GM12878 (cell line): ENCODE data around the gene PRSS12. TPM values are rescaled to one million over a fixed set of nuclear protein-coding genes. Genes with fewer than 3 reads are reported as not detected.

ENCODE experiments used
- ATAC-seq: fragments of 200-7000 bp; cut with Tn5 transposase; 3 replicates; pipeline ENCODE4 v1.9.1; 2020; ENCODE audit warnings: mild to moderate bottlenecking, moderate library complexity
- BruUV-seq: library from RNA; stranded (reverse); fragments of 400-500 nt; replicated peaks from 2 replicates; lab custom pipeline; 2021; lab: Mats Ljungman, UMichigan
- CTCF ChIA-PET: fragments of 300-600 bp; sonication (Branson Sonifier 250); formaldehyde crosslinking; extraction: SDS; loops from one replicate; lab custom pipeline; 2021; ENCODE audit warnings: inconsistent platforms; lab: Yijun Ruan, JAX
- POLR2A ChIA-PET: fragments of 350-600 bp; formaldehyde crosslinking; extraction: SDS; loops from one replicate; lab custom pipeline; 2021; ENCODE audit warnings: inconsistent platforms; lab: Charles Lee
- RAD21 ChIA-PET: fragments of 300-600 bp; sonication (Branson Sonifier 250); formaldehyde crosslinking; loops from one replicate; lab custom pipeline; 2023; ENCODE audit warnings: antibody characterized with exemption; ENCODE audit not compliant: unreplicated experiment; lab: Charles Lee
- SMC1A ChIA-PET: fragments of 300-600 bp; sonication (Branson Sonifier 250); formaldehyde crosslinking; loops from one replicate; lab custom pipeline; 2023; ENCODE audit not compliant: unreplicated experiment, uncharacterized antibody; lab: Charles Lee
- DNase-seq: peaks from one replicate; pipeline ENCODE4 v3.0.0-alpha.2; 2011; ENCODE audit warnings: low read depth, low spot score
- FAIRE-seq: peaks from 3 replicates; lab custom pipeline; 2011; peaks lifted over from hg19 to GRCh38; lab: Jason Lieb, UNC
- H2AFZ ChIP-seq: 2 replicates; pipeline ENCODE4 v1.6.0; 2011; ENCODE audit warnings: low read depth, low read length, control low read depth; ENCODE audit not compliant: control insufficient read depth
- H3K27ac ChIP-seq: 2 replicates; pipeline ENCODE4 v1.5.1; 2011; ENCODE audit warnings: control low read depth; ENCODE audit not compliant: control insufficient read depth, insufficient read depth
- H3K27me3 ChIP-seq, 2 experiments: replicated peaks in 1 of 2; 2 replicates each; pipeline versions ENCODE4 v1.6.0 to v1.6.1; 2011; ENCODE audit warnings: low read length in 1 of 2; ENCODE audit not compliant: control insufficient read depth in 2 of 2, insufficient read depth in 2 of 2
- H3K36me3 ChIP-seq, 2 experiments: 2 replicates each; pipeline ENCODE4 v1.5.1; 2011; ENCODE audit warnings: low read length in 1 of 2; ENCODE audit not compliant: control insufficient read depth in 2 of 2, insufficient read depth in 2 of 2
- H3K4me1 ChIP-seq: 2 replicates; pipeline ENCODE4 v1.6.1; 2011; ENCODE audit warnings: mild to moderate bottlenecking, low read length, moderate library complexity, mixed read lengths; ENCODE audit not compliant: control insufficient read depth, insufficient read depth
- H3K4me2 ChIP-seq: 2 replicates; pipeline ENCODE4 v1.6.0; 2011; ENCODE audit warnings: control low read depth; ENCODE audit not compliant: control insufficient read depth, insufficient read depth
- H3K4me3 ChIP-seq: fragments of 200-600 bp; sonication (generic); 2 replicates; pipeline ENCODE4 v1.5.1; 2016
- H3K79me2 ChIP-seq: 2 replicates; pipeline ENCODE4 v1.6.0; 2011; ENCODE audit warnings: low read length; ENCODE audit not compliant: control insufficient read depth, insufficient read depth
- H3K9ac ChIP-seq: 2 replicates; pipeline ENCODE4 v1.8.0; 2011; ENCODE audit warnings: low read length, control low read depth, mixed read lengths; ENCODE audit not compliant: control insufficient read depth, insufficient read depth
- H3K9me3 ChIP-seq: replicated peaks from 3 replicates; pipeline ENCODE4 v1.5.1; 2011; ENCODE audit warnings: mild to moderate bottlenecking, low read length; ENCODE audit not compliant: control insufficient read depth, insufficient read depth
- H4K20me1 ChIP-seq: 2 replicates; pipeline ENCODE4 v1.6.0; 2011; ENCODE audit not compliant: control insufficient read depth, insufficient read depth
- BACH1 ChIP-seq: fragments of 450-650 bp; IDR thresholded peaks from 2 replicates; pipeline ENCODE4 v1.6.1; 2017; ENCODE audit warnings: mild to moderate bottlenecking, borderline replicate concordance
- CEBPB ChIP-seq, 2 experiments: fragments of 150-350 bp in 1 of 2; IDR thresholded peaks; 2 replicates each; pipeline ENCODE4 v1.6.1; 2012 to 2014; ENCODE audit warnings: low read depth in 2 of 2, low read length in 2 of 2, borderline replicate concordance in 1 of 2, inconsistent platforms in 1 of 2
- CHD4 ChIP-seq: fragments of 200-600 bp; sonication (generic); IDR thresholded peaks from 2 replicates; pipeline ENCODE4 v1.6.1; 2016; ENCODE audit warnings: mild to moderate bottlenecking
- EED ChIP-seq: sonication (generic); IDR thresholded peaks from 2 replicates; pipeline ENCODE4 v1.6.1; 2016; ENCODE audit warnings: antibody characterized with exemption, low read depth
- ESRRA ChIP-seq: IDR thresholded peaks from 2 replicates; pipeline ENCODE4 v1.6.1; 2012; ENCODE audit warnings: mild to moderate bottlenecking, low read length, improper control_type of control experiment
- JUNB ChIP-seq: IDR thresholded peaks from 2 replicates; pipeline ENCODE4 v1.6.1; 2016; ENCODE audit warnings: antibody characterized with exemption, mild to moderate bottlenecking
- NRF1 ChIP-seq: conservative IDR thresholded peaks from 2 replicates; pipeline ENCODE4 v1.6.1; 2011; ENCODE audit warnings: mild to moderate bottlenecking, low read depth, low read length, improper control_type of control experiment
- POLR2A ChIP-seq: IDR thresholded peaks from 2 replicates; pipeline ENCODE4 v1.6.1; 2011; ENCODE audit warnings: low read depth, mild to moderate bottlenecking, low read length
- RELA ChIP-seq: fragments of 450-650 bp; IDR thresholded peaks from 2 replicates; pipeline ENCODE4 v1.8.0; 2014; ENCODE audit warnings: borderline replicate concordance; ENCODE audit not compliant: partially characterized antibody
- SMC3 ChIP-seq: IDR thresholded peaks from 2 replicates; pipeline ENCODE4 v1.6.1; 2011; ENCODE audit warnings: low read length, improper control_type of control experiment, borderline replicate concordance
- STAT3 ChIP-seq: IDR thresholded peaks from 2 replicates; pipeline ENCODE4 v1.6.1; 2011; ENCODE audit warnings: low read depth, low read length, improper control_type of control experiment
- ZZZ3 ChIP-seq: IDR thresholded peaks from 2 replicates; pipeline ENCODE4 v1.6.1; 2011; ENCODE audit warnings: low read depth; ENCODE audit not compliant: control insufficient read depth, insufficient read length
- WGBS: methylation state at CpG from one replicate; pipeline ENCODE4 v1.1.6; 2016; ENCODE audit warnings: low lambda C conversion rate; ENCODE audit not compliant: insufficient replicate concordance, insufficient coverage; ENCODE audit errors: missing lambda C conversion rate; 5-methylcytosine and 5-hydroxymethylcytosine counted together
- in situ Hi-C: fragments of 300-500 bp; cut with MboI; formaldehyde crosslinking; loops from 9 replicates; pipeline ENCODE4 v1.14.3; 2018; ENCODE audit warnings: mixed read lengths
- intact Hi-C: fragments of 100-400 bp; cut with micrococcal nuclease; formaldehyde crosslinking; loops from one replicate; pipeline ENCODE4 v1.14.2; 2022; ENCODE audit not compliant: unreplicated experiment
- polyA plus RNA-seq, 11 experiments: library from polyadenylated mRNA; depleted of rRNA in 4 of 11; unstranded in 6 of 11; stranded (reverse) in 5 of 11; fragments of >200 nt; fragmentation: Nextera tagmentation in 4 of 11; fragmentation: Illumina TruSeq in 1 of 11; extraction: Ambion mirVana in 4 of 11; extraction: Trizol in 1 of 11; gene quantifications; 1 replicate in 1 of 11; 2 replicates in 10 of 11; pipeline versions ENCODE4 v1.2.1 to v1.2.3, GENCODE V29; 2011 to 2016; ENCODE audit warnings: inconsistent platforms in 2 of 11, missing spikeins in 2 of 11, low read depth in 1 of 11
- total RNA-seq, 4 experiments: library from RNA; depleted of rRNA in 3 of 4; stranded (reverse); fragments of >200 nt in 3 of 4; fragmentation: Illumina TruSeq in 1 of 4; extraction: Trizol in 1 of 4; gene quantifications; 2 replicates each; pipeline versions ENCODE4 v1.2.1 to v1.2.3, GENCODE V29; 2013 to 2021
- TF ChIP-seq, protein P1 (sequence below): IDR thresholded peaks from 2 replicates; pipeline ENCODE4 v1.6.1; 2011; ENCODE audit warnings: borderline replicate concordance, low read depth, mild to moderate bottlenecking, moderate library complexity, mixed read lengths, low read length; ENCODE audit not compliant: insufficient read depth; ENCODE audit errors: extremely low read length
- TF ChIP-seq, protein P2 (sequence below): IDR thresholded peaks from 2 replicates; pipeline ENCODE4 v1.6.1; 2012; ENCODE audit warnings: mild to moderate bottlenecking, low read depth, low read length
- TF ChIP-seq, protein P3 (sequence below): fragments of 450-650 bp; IDR thresholded peaks from 2 replicates; pipeline ENCODE4 v1.6.1; 2014; ENCODE audit warnings: mild to moderate bottlenecking

The PRSS12 gene
- total and polyA plus RNA-seq, 10 of the 15 experiments (the other 5 are each of a cell fraction or from before 2014, with no cell fraction given), result 0.04 to 0.34 (median 0.11) TPM; not detected in 2

DNA sequence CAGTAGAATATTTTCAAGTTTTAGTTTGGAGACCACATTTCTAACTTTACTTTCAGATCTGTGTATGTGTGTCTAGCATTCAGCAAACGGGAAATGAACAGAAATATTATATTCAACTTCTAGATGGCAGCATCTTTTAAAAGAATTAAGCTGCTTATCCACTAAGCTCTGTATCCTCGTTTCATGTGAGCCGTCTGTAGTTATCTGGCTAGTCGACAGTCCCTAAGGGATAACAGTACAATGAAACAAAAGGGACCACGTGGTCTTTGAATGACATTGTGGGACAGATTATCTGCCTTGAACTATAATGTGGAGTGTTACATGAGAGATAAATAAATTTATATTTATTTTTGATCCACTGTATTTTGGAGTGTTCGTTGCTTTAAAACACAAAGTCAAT is 35.8 kb upstream of the PRSS12 start:
- BruUV-seq, result no TSS peak
- WGBS, result 33% methylated on average over 6 of the region's 6 CpGs
- intact Hi-C loops, result no loop called here

More for the DNA sequence above, 35.8 kb upstream of the PRSS12 start:
- ATAC-seq (no peak), FAIRE-seq (no peak), DNase-seq (no peak)
- H3K27ac ChIP-seq, result no peak overlapping the region
- no peak overlapping the region for H3K9ac ChIP-seq
- H4K20me1 ChIP-seq, result no peaks in the 10 kb centered on the region
- no peak overlapping the region for H3K4me3 ChIP-seq
- no peak overlapping the region for H3K4me2 ChIP-seq
- H3K36me3 ChIP-seq, result no peaks in the 10 kb centered on the region
- ChIA-PET CTCF (no interaction called here), POLR2A (no interaction called here), SMC1A (interaction anchor here (0.6 to 0.9 kb wide), 2 partner anchors 10 to 13 kb away, joined by 3 read pairs; no protein-coding TSS in a partner anchor), RAD21 (no interaction called here)
- no peaks in the 10 kb centered on the region; the same call in 2 of the 3 replicates for H3K9me3 ChIP-seq
- no peaks in the 10 kb centered on the region for H3K4me1 ChIP-seq
- in situ Hi-C loops, result no loop called here
- H3K27me3 ChIP-seq, result no peaks in the 10 kb centered on the region
- H3K79me2 ChIP-seq, result no peaks in the 10 kb centered on the region
- no peak overlapping the region for H2AFZ ChIP-seq
- TF ChIP-seq BACH1 (no peak), NRF1 (no peak), ZZZ3 (no peak), CEBPB (IDR thresholded peaks at IDR 0.05; ENCODE audit: borderline replicate concordance in 1 of 2, low read depth in 2 of 2, low read length in 2 of 2) (no peak), SMC3 (no peak), EED (no peak), CHD4 (no peak), POLR2A (no peak), ESRRA (no peak), RELA (no peak), STAT3 (no peak), JUNB (no peak)
- TF ChIP-seq, protein P1, sequence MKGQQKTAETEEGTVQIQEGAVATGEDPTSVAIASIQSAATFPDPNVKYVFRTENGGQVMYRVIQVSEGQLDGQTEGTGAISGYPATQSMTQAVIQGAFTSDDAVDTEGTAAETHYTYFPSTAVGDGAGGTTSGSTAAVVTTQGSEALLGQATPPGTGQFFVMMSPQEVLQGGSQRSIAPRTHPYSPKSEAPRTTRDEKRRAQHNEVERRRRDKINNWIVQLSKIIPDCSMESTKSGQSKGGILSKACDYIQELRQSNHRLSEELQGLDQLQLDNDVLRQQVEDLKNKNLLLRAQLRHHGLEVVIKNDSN, result no peak
- TF ChIP-seq, protein P2, sequence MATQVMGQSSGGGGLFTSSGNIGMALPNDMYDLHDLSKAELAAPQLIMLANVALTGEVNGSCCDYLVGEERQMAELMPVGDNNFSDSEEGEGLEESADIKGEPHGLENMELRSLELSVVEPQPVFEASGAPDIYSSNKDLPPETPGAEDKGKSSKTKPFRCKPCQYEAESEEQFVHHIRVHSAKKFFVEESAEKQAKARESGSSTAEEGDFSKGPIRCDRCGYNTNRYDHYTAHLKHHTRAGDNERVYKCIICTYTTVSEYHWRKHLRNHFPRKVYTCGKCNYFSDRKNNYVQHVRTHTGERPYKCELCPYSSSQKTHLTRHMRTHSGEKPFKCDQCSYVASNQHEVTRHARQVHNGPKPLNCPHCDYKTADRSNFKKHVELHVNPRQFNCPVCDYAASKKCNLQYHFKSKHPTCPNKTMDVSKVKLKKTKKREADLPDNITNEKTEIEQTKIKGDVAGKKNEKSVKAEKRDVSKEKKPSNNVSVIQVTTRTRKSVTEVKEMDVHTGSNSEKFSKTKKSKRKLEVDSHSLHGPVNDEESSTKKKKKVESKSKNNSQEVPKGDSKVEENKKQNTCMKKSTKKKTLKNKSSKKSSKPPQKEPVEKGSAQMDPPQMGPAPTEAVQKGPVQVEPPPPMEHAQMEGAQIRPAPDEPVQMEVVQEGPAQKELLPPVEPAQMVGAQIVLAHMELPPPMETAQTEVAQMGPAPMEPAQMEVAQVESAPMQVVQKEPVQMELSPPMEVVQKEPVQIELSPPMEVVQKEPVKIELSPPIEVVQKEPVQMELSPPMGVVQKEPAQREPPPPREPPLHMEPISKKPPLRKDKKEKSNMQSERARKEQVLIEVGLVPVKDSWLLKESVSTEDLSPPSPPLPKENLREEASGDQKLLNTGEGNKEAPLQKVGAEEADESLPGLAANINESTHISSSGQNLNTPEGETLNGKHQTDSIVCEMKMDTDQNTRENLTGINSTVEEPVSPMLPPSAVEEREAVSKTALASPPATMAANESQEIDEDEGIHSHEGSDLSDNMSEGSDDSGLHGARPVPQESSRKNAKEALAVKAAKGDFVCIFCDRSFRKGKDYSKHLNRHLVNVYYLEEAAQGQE, result no peak
- TF ChIP-seq, protein P3, sequence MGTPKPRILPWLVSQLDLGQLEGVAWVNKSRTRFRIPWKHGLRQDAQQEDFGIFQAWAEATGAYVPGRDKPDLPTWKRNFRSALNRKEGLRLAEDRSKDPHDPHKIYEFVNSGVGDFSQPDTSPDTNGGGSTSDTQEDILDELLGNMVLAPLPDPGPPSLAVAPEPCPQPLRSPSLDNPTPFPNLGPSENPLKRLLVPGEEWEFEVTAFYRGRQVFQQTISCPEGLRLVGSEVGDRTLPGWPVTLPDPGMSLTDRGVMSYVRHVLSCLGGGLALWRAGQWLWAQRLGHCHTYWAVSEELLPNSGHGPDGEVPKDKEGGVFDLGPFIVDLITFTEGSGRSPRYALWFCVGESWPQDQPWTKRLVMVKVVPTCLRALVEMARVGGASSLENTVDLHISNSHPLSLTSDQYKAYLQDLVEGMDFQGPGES, result no peak
